AG04450 (cell line): Measurements from ENCODE around the gene ULK2. TPM values are rescaled to one million over a fixed set of nuclear protein-coding genes. Genes with fewer than 3 reads are reported as not detected.

ENCODE experiments used
- CTCF ChIA-PET: fragments of 300-600, 350-600 bp; formaldehyde crosslinking; extraction: SDS; loops from one replicate; lab custom pipeline; 2022; ENCODE audit warnings: antibody characterized with exemption, inconsistent platforms; lab: Charles Lee
- POLR2A ChIA-PET: fragments of 350-600 bp; formaldehyde crosslinking; extraction: SDS; loops from one replicate; lab custom pipeline; 2021; ENCODE audit warnings: antibody characterized with exemption, inconsistent platforms; lab: Yijun Ruan, JAX
- DNase-seq: peaks from one replicate; pipeline ENCODE4 v3.0.0-alpha.2; 2011; ENCODE audit warnings: low read depth, low spot score
- H3K27ac ChIP-seq: one replicate; pipeline ENCODE4 v1.5.1; 2012; ENCODE audit warnings: low read depth, low read length, control low read depth
- H3K27me3 ChIP-seq: one replicate; pipeline ENCODE4 v1.6.0; 2012; ENCODE audit warnings: low read length; ENCODE audit not compliant: control insufficient read depth, insufficient read depth
- H3K4me3 ChIP-seq: 2 replicates; pipeline ENCODE4 v1.5.1; 2011; ENCODE audit warnings: mild to moderate bottlenecking, low read depth, low read length, control low read depth
- H3K9me3 ChIP-seq: 2 replicates; pipeline ENCODE4 v1.5.1; 2012; ENCODE audit warnings: low read length; ENCODE audit not compliant: control insufficient read depth, insufficient read depth
- polyA plus RNA-seq: library from polyadenylated mRNA; depleted of rRNA; stranded (reverse); fragments of >200 nt; gene quantifications from 2 replicates; pipeline ENCODE4 v1.2.3, GENCODE V29; 2011
- TF ChIP-seq, protein P1 (sequence below): IDR thresholded peaks from 2 replicates; pipeline ENCODE4 v1.5.1; 2011; ENCODE audit warnings: low read depth, low read length, control low read depth, inconsistent platforms

Gene ULK2
- polyA plus RNA-seq, 1 experiment = 33.9 TPM

DNA sequence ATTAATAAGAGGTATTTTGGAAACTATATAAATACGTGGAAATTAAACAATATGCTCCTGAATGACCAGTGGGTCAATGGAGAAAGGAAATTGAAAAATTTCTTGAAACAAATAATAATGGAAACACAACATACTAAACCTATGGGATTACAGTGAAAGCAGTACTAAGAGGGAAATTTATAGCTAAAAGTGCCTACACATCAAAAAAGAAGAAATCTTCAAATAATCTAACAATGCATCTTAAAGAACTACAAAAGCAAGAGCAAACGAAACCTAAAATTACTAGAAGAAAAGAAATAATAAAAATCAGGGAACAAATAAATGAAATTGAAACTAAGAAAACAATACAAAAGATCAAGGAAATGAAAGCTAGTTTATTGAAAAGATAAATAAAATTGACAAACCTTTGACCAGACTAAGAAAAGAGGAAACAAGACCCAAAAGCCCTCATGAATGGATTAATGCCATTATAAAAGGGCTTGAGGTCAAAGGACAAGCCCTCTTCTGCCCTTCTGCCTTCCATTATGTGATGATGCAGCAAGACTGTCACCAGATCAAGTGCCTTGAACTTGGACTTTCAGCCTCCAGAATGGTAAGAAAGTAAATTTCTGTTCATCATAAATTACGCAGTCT is 75.7 kb downstream of the ULK2 start:
- H3K9me3 ChIP-seq = peaks cover 6% of the 10 kb centered on the region; the same call in 1 of the 2 replicates
- no peak for DNase-seq
- no peak overlapping the region for H3K27ac ChIP-seq
- CTCF ChIA-PET = interaction anchor here (0.6 to 0.8 kb wide), 2 partner anchors 20 to 25 kb away, joined by 3 read pairs; no protein-coding TSS in a partner anchor
- no peak overlapping the region for H3K4me3 ChIP-seq
- TF ChIP-seq, protein P1, sequence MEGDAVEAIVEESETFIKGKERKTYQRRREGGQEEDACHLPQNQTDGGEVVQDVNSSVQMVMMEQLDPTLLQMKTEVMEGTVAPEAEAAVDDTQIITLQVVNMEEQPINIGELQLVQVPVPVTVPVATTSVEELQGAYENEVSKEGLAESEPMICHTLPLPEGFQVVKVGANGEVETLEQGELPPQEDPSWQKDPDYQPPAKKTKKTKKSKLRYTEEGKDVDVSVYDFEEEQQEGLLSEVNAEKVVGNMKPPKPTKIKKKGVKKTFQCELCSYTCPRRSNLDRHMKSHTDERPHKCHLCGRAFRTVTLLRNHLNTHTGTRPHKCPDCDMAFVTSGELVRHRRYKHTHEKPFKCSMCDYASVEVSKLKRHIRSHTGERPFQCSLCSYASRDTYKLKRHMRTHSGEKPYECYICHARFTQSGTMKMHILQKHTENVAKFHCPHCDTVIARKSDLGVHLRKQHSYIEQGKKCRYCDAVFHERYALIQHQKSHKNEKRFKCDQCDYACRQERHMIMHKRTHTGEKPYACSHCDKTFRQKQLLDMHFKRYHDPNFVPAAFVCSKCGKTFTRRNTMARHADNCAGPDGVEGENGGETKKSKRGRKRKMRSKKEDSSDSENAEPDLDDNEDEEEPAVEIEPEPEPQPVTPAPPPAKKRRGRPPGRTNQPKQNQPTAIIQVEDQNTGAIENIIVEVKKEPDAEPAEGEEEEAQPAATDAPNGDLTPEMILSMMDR = no peak
- H3K27me3 ChIP-seq = no peaks in the 10 kb centered on the region
- POLR2A ChIA-PET = no interaction called here

DNA sequence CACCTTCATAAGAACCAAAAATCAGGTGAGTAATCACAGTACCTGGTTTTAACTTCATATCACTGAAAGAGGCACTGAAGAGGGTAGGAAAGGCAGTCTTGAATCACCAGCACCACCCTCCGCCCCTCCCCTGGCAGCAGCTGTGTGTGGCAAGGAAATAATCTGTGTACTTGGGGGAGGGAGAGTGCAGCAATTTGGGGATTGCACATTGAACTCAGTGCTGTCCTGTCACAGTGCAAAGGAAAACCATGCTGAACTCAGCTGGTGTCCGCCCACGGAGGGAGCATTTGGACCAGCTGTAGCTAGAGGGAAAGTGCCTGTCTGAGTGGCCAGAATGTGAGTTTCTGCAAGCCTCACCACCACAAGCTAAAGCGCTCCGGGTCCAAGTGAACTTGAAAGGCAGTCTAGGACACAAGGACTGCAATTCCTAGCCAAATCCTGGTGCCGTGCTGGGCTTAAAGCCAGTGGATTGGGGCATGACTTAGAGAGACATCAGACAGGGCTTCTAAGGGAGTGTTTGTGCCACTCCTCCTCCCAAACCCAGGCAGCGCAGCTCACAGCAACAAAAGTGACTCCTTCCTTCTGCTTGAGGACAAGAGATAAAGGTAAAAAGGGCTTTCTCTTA is 79.9 kb downstream of the ULK2 start:
- Histone ChIP-seq H3K27me3 (no peaks in the 10 kb centered on the region), H3K9me3 (no peaks in the 10 kb centered on the region; the same call in 1 of the 2 replicates), H3K27ac (no peak overlapping the region), H3K4me3 (no peak overlapping the region)
- CTCF ChIA-PET = no interaction called here
- POLR2A ChIA-PET = no interaction called here
- TF ChIP-seq, protein P1 = no peak
- no peak for DNase-seq

DNA sequence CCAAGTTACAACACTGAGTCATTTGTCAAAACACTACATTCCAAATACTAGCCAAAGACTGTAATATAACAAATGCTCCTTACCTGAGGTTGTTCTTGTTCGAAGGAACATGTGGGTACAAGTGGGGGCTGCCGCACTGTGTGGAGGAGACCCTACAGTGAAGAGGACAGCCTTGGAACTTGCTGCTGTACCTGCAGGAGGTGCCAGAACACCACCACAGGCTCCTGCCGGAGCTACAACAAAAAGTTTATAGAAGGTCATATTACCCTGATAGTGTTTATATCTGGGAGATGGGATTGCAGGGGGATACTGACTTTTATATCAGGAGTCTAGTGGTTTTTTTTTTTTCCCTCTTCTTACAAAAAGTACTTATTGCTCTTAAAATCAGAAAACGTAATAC is 81.9 kb downstream of the ULK2 start:
- no peaks in the 10 kb centered on the region for H3K27me3 ChIP-seq
- DNase-seq = no peak
- H3K9me3 ChIP-seq = no peaks in the 10 kb centered on the region; the same call in 1 of the 2 replicates
- H3K4me3 ChIP-seq = no peak overlapping the region
- CTCF ChIA-PET = no interaction called here
- POLR2A ChIA-PET = no interaction called here
- TF ChIP-seq, protein P1 = peak; percentile 35
- no peak overlapping the region for H3K27ac ChIP-seq

DNA sequence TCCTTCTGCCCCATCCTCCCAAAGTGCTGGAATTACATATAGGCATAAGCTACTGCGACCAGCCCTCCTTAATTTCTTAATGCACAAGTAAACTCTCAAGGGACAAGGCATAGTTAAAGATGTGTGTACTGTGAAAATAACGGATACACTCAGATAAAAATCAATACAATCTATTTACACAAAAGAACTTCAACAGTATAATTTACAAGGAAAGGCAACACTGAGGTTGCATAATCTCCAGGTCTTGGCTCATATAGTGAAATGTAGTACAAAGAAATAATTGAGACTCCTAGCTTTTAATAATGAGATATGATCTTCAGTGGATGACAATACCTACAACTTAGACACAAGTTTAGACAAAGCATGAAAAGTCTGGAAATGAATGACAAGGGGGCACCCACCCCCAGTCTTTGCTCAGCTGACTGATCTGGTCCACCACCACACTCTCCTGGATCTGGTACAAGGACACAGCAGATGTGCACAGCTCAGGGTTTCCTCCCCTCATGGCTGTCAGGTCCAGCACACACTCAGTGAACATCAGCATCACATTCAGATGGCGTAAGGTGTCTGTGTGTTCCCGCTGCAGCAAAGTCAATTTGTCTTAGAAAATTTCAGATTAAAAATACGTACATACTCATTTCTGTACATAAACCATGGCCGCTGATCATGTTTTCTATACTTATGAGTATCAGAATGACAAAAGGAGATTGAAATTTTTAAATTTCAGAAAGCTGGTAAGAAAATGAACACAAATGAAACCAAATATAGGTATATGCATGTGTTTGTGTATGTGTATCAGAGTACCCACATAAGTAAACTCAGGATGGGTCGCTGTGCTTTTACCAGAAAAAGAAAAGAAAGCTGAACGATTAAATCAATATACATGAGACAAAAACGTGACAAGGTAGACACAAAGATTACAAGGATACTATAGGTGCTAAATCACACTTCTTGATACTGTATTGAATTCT is 86.0 kb downstream of the ULK2 start:
- Histone ChIP-seq H3K27me3 (no peaks in the 10 kb centered on the region), H3K27ac (no peak overlapping the region), H3K9me3 (no peaks in the 10 kb centered on the region; the same call in 1 of the 2 replicates), H3K4me3 (no peak overlapping the region)
- DNase-seq = no peak
- POLR2A ChIA-PET = no interaction called here
- CTCF ChIA-PET = interaction anchor here (0.6 to 1.4 kb wide), 5 partner anchors 12 to 268 kb away, joined by 3 to 4 read pairs (median 4); no protein-coding TSS in a partner anchor
- TF ChIP-seq, protein P1 = no peak
